ENCODE data around the gene PAK1.
"Not testable (repeated sequence)": the region's sequence is repeated elsewhere in the genome, so short reads cannot be mapped to it uniquely, and the experiment has no call there.

PAK1 gene

GRCh38 chr11:77473801-77474683 lies at the start of gene PAK1:
PAK1 (minus strand) TSS chr11:77474094; CDS start chr11:77392520, 81,574 bp downstream.
- DNase-seq: peak; percentile 89 to 91

- no peak for DNase-seq
Measured at GRCh38 chr11:77522215-77522614, 48.3 kb upstream of the PAK1 start.

GRCh38 chr11:77519847-77520246 lies 46.0 kb upstream of the PAK1 start:
- DNase-seq: no peak

- DNase-seq: no peak
Measured at GRCh38 chr11:77518471-77518870, 44.6 kb upstream of the PAK1 start.

GRCh38 chr11:77517753-77518152 lies 43.9 kb upstream of the PAK1 start:
- no peak for DNase-seq

GRCh38 chr11:77517226-77517625 lies 43.3 kb upstream of the PAK1 start:
- no peak for DNase-seq

- no peak for DNase-seq
Measured at GRCh38 chr11:77515483-77515882, 41.6 kb upstream of the PAK1 start.

GRCh38 chr11:77515063-77515462 lies 41.2 kb upstream of the PAK1 start:
- no peak for DNase-seq

- no peak for DNase-seq
Measured at GRCh38 chr11:77512092-77512491, 38.2 kb upstream of the PAK1 start.

GRCh38 chr11:77510851-77511250 lies 37.0 kb upstream of the PAK1 start:
- no peak for DNase-seq

- no peak for DNase-seq
Measured at GRCh38 chr11:77510095-77510494, 36.2 kb upstream of the PAK1 start.

GRCh38 chr11:77508019-77508418 lies 34.1 kb upstream of the PAK1 start:
- no peak for DNase-seq

GRCh38 chr11:77506857-77507256 lies 33.0 kb upstream of the PAK1 start:
- DNase-seq: no peak

- DNase-seq: no peak
Measured at GRCh38 chr11:77505956-77506355, 32.1 kb upstream of the PAK1 start.

- no peak for DNase-seq
Measured at GRCh38 chr11:77503006-77503405, 29.1 kb upstream of the PAK1 start.

- DNase-seq: no peak
Measured at GRCh38 chr11:77502346-77502905, 28.5 kb upstream of the PAK1 start.

GRCh38 chr11:77501758-77502157 lies 27.9 kb upstream of the PAK1 start:
- no peak for DNase-seq

GRCh38 chr11:77497368-77497767 lies 23.5 kb upstream of the PAK1 start:
- no peak for DNase-seq

GRCh38 chr11:77495526-77495925 lies 21.6 kb upstream of the PAK1 start:
- no peak for DNase-seq

GRCh38 chr11:77490035-77490434 lies 16.1 kb upstream of the PAK1 start:
- DNase-seq: not testable (repeated sequence)

- DNase-seq: no peak
Measured at GRCh38 chr11:77487790-77488189, 13.9 kb upstream of the PAK1 start.

- no peak for DNase-seq
Measured at GRCh38 chr11:77479746-77480352, 6.0 kb upstream of the PAK1 start.

GRCh38 chr11:77475206-77475605 lies 1.3 kb upstream of the PAK1 start:
- no peak for DNase-seq

GRCh38 chr11:77474684-77475060 lies 778 bp upstream of the PAK1 start:
- DNase-seq: no peak

Data from activated CD4-positive, alpha-beta T cell treated with anti-CD3 and anti-CD28 coated beads for 4 hours (primary cell).